HG03354 (cell line): ENCODE measurements around the gene SMARCA2.
A peak's percentile ranks its signal among the peaks of the same experiment; 100 is the strongest.
"Not testable (repeated sequence)": the region's sequence is repeated elsewhere in the genome, so short reads cannot be mapped to it uniquely, and the experiment has no call there.

Source experiments
- ATAC-seq: cut with Tn5 transposase; IDR thresholded peaks from one replicate; pipeline ENCODE4 v1.9.1; 2021; ENCODE audit warnings: mild to moderate bottlenecking; ENCODE audit not compliant: unreplicated experiment, poor library complexity, severe bottlenecking

SMARCA2 gene

GRCh38 chr9:2128141-2128540 lies 113.0 kb downstream of the SMARCA2 start:
- no peak for ATAC-seq

GRCh38 chr9:2128618-2129017 lies 113.5 kb downstream of the SMARCA2 start:
- ATAC-seq = no peak

- ATAC-seq = no peak
Measured at GRCh38 chr9:2130941-2131340, 115.8 kb downstream of the SMARCA2 start.

GRCh38 chr9:2132484-2133082 lies 117.4 kb downstream of the SMARCA2 start:
- no peak for ATAC-seq

GRCh38 chr9:2134391-2134790 lies 119.2 kb downstream of the SMARCA2 start:
- no peak for ATAC-seq

- ATAC-seq = no peak
Measured at GRCh38 chr9:2138646-2139045, 123.5 kb downstream of the SMARCA2 start.

GRCh38 chr9:2140600-2141223 lies 125.6 kb downstream of the SMARCA2 start:
- no peak for ATAC-seq

- no peak for ATAC-seq
Measured at GRCh38 chr9:2142212-2142611, 127.1 kb downstream of the SMARCA2 start.

- ATAC-seq = no peak
Measured at GRCh38 chr9:2144619-2145018, 129.5 kb downstream of the SMARCA2 start.

- ATAC-seq = no peak
Measured at GRCh38 chr9:2145746-2146145, 130.6 kb downstream of the SMARCA2 start.

GRCh38 chr9:2146700-2147099 lies 131.6 kb downstream of the SMARCA2 start:
- not testable (repeated sequence) for ATAC-seq

- no peak for ATAC-seq
Measured at GRCh38 chr9:2150338-2150737, 135.2 kb downstream of the SMARCA2 start.

- ATAC-seq = no peak
Measured at GRCh38 chr9:2151171-2151570, 136.0 kb downstream of the SMARCA2 start.

- no peak for ATAC-seq
Measured at GRCh38 chr9:2152966-2153629, 138.0 kb downstream of the SMARCA2 start.

- ATAC-seq = no peak
Measured at GRCh38 chr9:2153630-2154217, 138.6 kb downstream of the SMARCA2 start.

- ATAC-seq = no peak
Measured at GRCh38 chr9:2154731-2155130, 139.6 kb downstream of the SMARCA2 start.

- ATAC-seq = no peak
Measured at GRCh38 chr9:2155966-2156365, 140.8 kb downstream of the SMARCA2 start.

- peak; percentile 62 for ATAC-seq
Measured at GRCh38 chr9:2157277-2158110, 142.3 kb downstream of the SMARCA2 start.

- peak; percentile 58 for ATAC-seq
Measured at GRCh38 chr9:2158111-2158610, 143.0 kb downstream of the SMARCA2 start.
